Dermis lymphatic vessel endothelial cell (primary cell): ENCODE data around the gene FKBP1B. TPM values are rescaled to one million over a fixed set of nuclear protein-coding genes. Genes with fewer than 3 reads are reported as not detected.

Experiments
- total RNA-seq: library from RNA; depleted of rRNA; stranded (reverse); fragments of >200 nt; gene quantifications from 2 replicates; pipeline ENCODE4 v1.2.1, GENCODE V29; 2014

The FKBP1B gene
- total RNA-seq = 8.7 and 10.5 TPM in 2 replicates

GRCh38 chr2:24049485-24050021 is at the start of gene FKBP1B:
FKBP1B (plus strand) TSS chr2:24049741; CDS start chr2:24049850, 109 bp downstream.

GRCh38 chr2:24009680-24010476 is 39.7 kb upstream of the FKBP1B start, which contains the start of gene MFSD2B:
MFSD2B (plus strand) TSS chr2:24010085; CDS start chr2:24010097, 12 bp downstream.

GRCh38 chr2:24046930-24047702 is 2.4 kb upstream of the FKBP1B start, which contains the start of gene WDCP:
WDCP (minus strand) TSS chr2:24047391; CDS start chr2:24039494, 7,897 bp downstream.

GRCh38 chr2:24075915-24076848 is 26.6 kb downstream of the FKBP1B start, which contains the start of gene SF3B6:
SF3B6 (minus strand) TSS chr2:24076326; CDS start chr2:24076229, 97 bp downstream.

GRCh38 chr2:24084386-24085199 is 35.1 kb downstream of the FKBP1B start, which contains the start of gene TP53I3:
TP53I3 (minus strand) TSS chr2:24084834; CDS start chr2:24084326, 508 bp downstream.

Other genes with a start within 250 kb of the FKBP1B start
- 11.1 and 16.7 TPM in 2 replicates for gene ATAD2B, start 122.6 kb upstream of the FKBP1B start, total RNA-seq
- 10.6 and 11.5 TPM in 2 replicates for gene UBXN2A, start 109.3 kb upstream of the FKBP1B start, total RNA-seq
- gene MFSD2B, start 39.7 kb upstream of the FKBP1B start, total RNA-seq = under 0.01 and 0.09 TPM in 2 replicates
- gene WDCP, start 2.4 kb upstream of the FKBP1B start, total RNA-seq = 6.3 and 10.1 TPM in 2 replicates
- gene SF3B6, start 26.6 kb downstream of the FKBP1B start, total RNA-seq = 115 and 132 TPM in 2 replicates
- gene TP53I3, start 35.1 kb downstream of the FKBP1B start, total RNA-seq = 40.9 and 46.1 TPM in 2 replicates
- 0.17 and 0.76 TPM in 2 replicates for gene PFN4, start 73.6 kb downstream of the FKBP1B start, total RNA-seq
- gene FAM228B, start 73.7 kb downstream of the FKBP1B start, total RNA-seq = 7.3 and 7.4 TPM in 2 replicates
- 0.09 and 0.43 TPM in 2 replicates for gene FAM228A, start 125.3 kb downstream of the FKBP1B start, total RNA-seq